Esophagus muscularis mucosa (tissue), 4 donors: Measurements from ENCODE around the gene DDX56. TPM values are rescaled to one million over a fixed set of nuclear protein-coding genes. Genes with fewer than 3 reads are reported as not detected.

Source experiments
- DNase-seq: peaks from one replicate; pipeline ENCODE4 v3.0.0-alpha.2; 2017; ENCODE audit errors: extremely low spot score
- H3K27ac ChIP-seq, 4 donors: fragments of 200-600 bp; sonication (generic); replicated peaks in 1 of 4; 1 replicate in 3 of 4; 2 replicates in 1 of 4; pipeline ENCODE4 v1.5.1; 2016 to 2019; ENCODE audit warnings: mild to moderate bottlenecking in 1 of 4
- H3K27me3 ChIP-seq, 4 donors: fragments of 200-600 bp; sonication (generic); one replicate each; pipeline versions ENCODE4 v1.5.1 to v1.6.0; 2016 to 2019
- H3K36me3 ChIP-seq, 4 donors: fragments of 200-600 bp; sonication (generic); one replicate each; pipeline ENCODE4 v1.5.1; 2016 to 2019
- H3K4me1 ChIP-seq, 4 donors: fragments of 200-600 bp; sonication (generic); one replicate each; pipeline ENCODE4 v1.5.1; 2016 to 2019
- H3K4me3 ChIP-seq, 4 donors: fragments of 200-600 bp; sonication (generic); 1 replicate in 2 of 4; 2 replicates in 2 of 4; pipeline ENCODE4 v1.5.1; 2016 to 2019; ENCODE audit warnings: mild to moderate bottlenecking in 4 of 4, moderate library complexity in 1 of 4
- H3K9me3 ChIP-seq, 4 donors: fragments of 200-600 bp; sonication (generic); 1 replicate in 3 of 4; 2 replicates in 1 of 4; pipeline ENCODE4 v1.5.1; 2016 to 2019
- CTCF ChIP-seq, 3 experiments: fragments of 200-600 bp in 2 of 3; fragments of 450-650 bp in 1 of 3; sonication (generic) in 2 of 3; IDR thresholded peaks; one replicate each; pipeline ENCODE4 v1.5.1; 2017 to 2019; ENCODE audit warnings: antibody characterized with exemption in 3 of 3, mild to moderate bottlenecking in 2 of 3, moderate library complexity in 1 of 3
- EP300 ChIP-seq: sonication (generic); formaldehyde crosslinking; IDR thresholded peaks from one replicate; pipeline ENCODE4 v1.6.1; 2017; ENCODE audit warnings: antibody characterized with exemption
- POLR2A ChIP-seq: fragments of 450-650 bp; IDR thresholded peaks from one replicate; pipeline ENCODE4 v1.6.1; 2017; ENCODE audit warnings: antibody characterized with exemption, moderate library complexity, mild to moderate bottlenecking, low read depth
- POLR2AphosphoS5 ChIP-seq, 2 donors: sonication (generic); formaldehyde crosslinking; IDR thresholded peaks; one replicate each; pipeline ENCODE4 v1.6.1; 2017; ENCODE audit warnings: antibody characterized with exemption in 2 of 2
- WGBS: methylation state at CpG from one replicate; pipeline ENCODE4 v1.1.5; 2018; 5-methylcytosine and 5-hydroxymethylcytosine counted together
- intact Hi-C: fragments of 100-400 bp; cut with DNase I; formaldehyde crosslinking; loops from one replicate; pipeline ENCODE4 v1.15.1; 2023
- total RNA-seq, 4 donors: library from RNA; depleted of rRNA; stranded (reverse); fragments of >200 nt; gene quantifications; one replicate each; pipeline versions ENCODE4 v1.1.0 to v1.2.1, GENCODE V29; 2016

Gene DDX56, protein sequence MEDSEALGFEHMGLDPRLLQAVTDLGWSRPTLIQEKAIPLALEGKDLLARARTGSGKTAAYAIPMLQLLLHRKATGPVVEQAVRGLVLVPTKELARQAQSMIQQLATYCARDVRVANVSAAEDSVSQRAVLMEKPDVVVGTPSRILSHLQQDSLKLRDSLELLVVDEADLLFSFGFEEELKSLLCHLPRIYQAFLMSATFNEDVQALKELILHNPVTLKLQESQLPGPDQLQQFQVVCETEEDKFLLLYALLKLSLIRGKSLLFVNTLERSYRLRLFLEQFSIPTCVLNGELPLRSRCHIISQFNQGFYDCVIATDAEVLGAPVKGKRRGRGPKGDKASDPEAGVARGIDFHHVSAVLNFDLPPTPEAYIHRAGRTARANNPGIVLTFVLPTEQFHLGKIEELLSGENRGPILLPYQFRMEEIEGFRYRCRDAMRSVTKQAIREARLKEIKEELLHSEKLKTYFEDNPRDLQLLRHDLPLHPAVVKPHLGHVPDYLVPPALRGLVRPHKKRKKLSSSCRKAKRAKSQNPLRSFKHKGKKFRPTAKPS
- total RNA-seq, result 10 to 100 TPM; 35.3 to 54.2 (median 49.4) TPM

DNA sequence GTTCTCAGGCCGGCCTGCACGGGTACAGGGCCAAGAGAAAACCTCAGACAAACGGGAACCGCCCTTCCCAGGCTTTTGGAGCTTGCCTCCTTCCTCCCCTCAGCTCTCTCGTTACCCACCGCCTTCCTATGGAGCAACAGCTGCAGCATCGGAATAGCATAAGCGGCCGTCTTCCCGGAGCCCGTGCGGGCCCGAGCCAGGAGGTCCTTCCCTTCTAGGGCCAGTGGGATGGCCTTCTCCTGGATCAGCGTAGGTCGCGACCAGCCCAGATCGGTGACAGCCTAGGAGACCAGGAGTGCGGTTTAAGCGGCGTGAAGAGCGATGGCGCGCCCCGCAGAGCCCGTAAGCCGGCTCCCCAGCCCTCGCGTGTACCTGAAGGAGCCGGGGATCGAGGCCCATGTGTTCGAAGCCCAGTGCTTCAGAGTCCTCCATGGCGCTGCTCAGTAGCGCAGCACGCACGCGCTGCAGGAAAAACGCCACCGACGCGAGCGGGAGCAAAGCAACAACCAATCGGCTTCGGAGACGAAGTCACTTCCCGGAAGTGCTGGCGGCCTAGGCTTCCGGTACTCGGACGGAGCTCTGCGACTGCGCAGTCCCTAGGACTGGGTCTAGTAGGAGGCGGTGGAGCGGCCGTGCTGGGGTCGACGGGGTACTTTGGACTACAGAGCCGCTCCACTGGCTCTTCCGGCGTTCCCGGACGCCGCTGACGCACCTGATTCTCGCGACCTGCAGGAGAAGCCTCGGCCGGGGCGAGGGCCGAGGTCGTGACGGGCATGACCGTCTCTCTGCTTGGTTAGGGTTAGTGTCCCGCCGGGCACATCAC, at the start of gene DDX56:
Gene DDX56 (minus strand): TSS at position 445 of the 823 bp plus-strand sequence. CDS start 13 bp downstream, at position 432.
- Histone ChIP-seq H3K36me3 (peaks cover 44 to 76% (median 63%) of the 10 kb centered on the region in 4 donors), H3K9me3 (no peaks in the 10 kb centered on the region), H3K27me3 (no peaks in the 10 kb centered on the region), H3K4me1 (peaks cover 20 to 37% (median 26%) of the 10 kb centered on the region in 4 donors), H3K27ac (peak within 1 kb of the TSS; percentile 79 to 93 (median 86)), H3K4me3 (peak within 1 kb of the TSS; percentile 66 to 82 (median 70))
- WGBS, result 0% methylated on average over 27 of the region's 74 CpGs
- TF ChIP-seq POLR2A (peak; percentile 83), CTCF (IDR thresholded peaks at IDR 0.05) (no peak), POLR2AphosphoS5 (IDR thresholded peaks at IDR 0.05) (peak; percentile 98 to 99)
- intact Hi-C loops, result no loop called here
- peak; percentile 98 for DNase-seq

GRCh38 chr7:44622342-44623151, 48.8 kb upstream of the DDX56 start:
- Histone ChIP-seq H3K36me3 (peaks cover 9 to 40% (median 32%) of the 10 kb centered on the region in 4 donors), H3K9me3 (no peaks in the 10 kb centered on the region), H3K4me3 (no peak overlapping the region), H3K27ac (peak overlapping the region in 3 of 4 donors; percentile 26 to 69 (median 42)), H3K4me1 (peaks cover 49 to 67% (median 62%) of the 10 kb centered on the region in 4 donors), H3K27me3 (no peaks in the 10 kb centered on the region)
- no peak for TF ChIP-seq CTCF (IDR thresholded peaks at IDR 0.05)
- no peak for TF ChIP-seq EP300
- no peak for TF ChIP-seq POLR2A
- no peak for TF ChIP-seq POLR2AphosphoS5 (IDR thresholded peaks at IDR 0.05)
- no peak for DNase-seq
- 70% methylated on average over 5 of the region's 5 CpGs for WGBS
- intact Hi-C loops, result no loop called here

- no peak overlapping the region for H3K4me3 ChIP-seq
- DNase-seq, result no peak
- peak overlapping the region; percentile 8 to 69 (median 38) for H3K27ac ChIP-seq
- H3K27me3 ChIP-seq, result no peaks in the 10 kb centered on the region
- WGBS, result 92% methylated on average over 5 of the region's 5 CpGs
- peaks cover 49 to 75% (median 63%) of the 10 kb centered on the region in 4 donors for H3K4me1 ChIP-seq
- peaks cover 9 to 31% (median 25%) of the 10 kb centered on the region in 4 donors for H3K36me3 ChIP-seq
- no peaks in the 10 kb centered on the region for H3K9me3 ChIP-seq
- TF ChIP-seq POLR2A (no peak), POLR2AphosphoS5 (IDR thresholded peaks at IDR 0.05) (no peak), CTCF (IDR thresholded peaks at IDR 0.05) (no peak), EP300 (no peak)
- intact Hi-C loops, result no loop called here
Observed at GRCh38 chr7:44621750-44622103, 48.0 kb upstream of the DDX56 start.

GRCh38 chr7:44621034-44621749, 47.5 kb upstream of the DDX56 start:
- Histone ChIP-seq H3K4me1 (peaks cover 49 to 77% (median 58%) of the 10 kb centered on the region in 4 donors), H3K4me3 (no peak overlapping the region), H3K9me3 (no peaks in the 10 kb centered on the region), H3K36me3 (peaks cover 9 to 26% (median 19%) of the 10 kb centered on the region in 4 donors), H3K27me3 (no peaks in the 10 kb centered on the region), H3K27ac (peak overlapping the region; percentile 43 to 69 (median 54))
- 74% methylated on average over 11 of the region's 11 CpGs for WGBS
- TF ChIP-seq CTCF (IDR thresholded peaks at IDR 0.05), result no peak
- TF ChIP-seq POLR2AphosphoS5 (IDR thresholded peaks at IDR 0.05), result peak; percentile 22 to 48
- no peak for DNase-seq
- intact Hi-C loops, result no loop called here
